Fibroblast of lung (primary cell): ENCODE results near the gene C1QTNF1. TPM values are rescaled to one million over a fixed set of nuclear protein-coding genes. Genes with fewer than 3 reads are reported as not detected.

ENCODE experiments used
- DNase-seq, 2 donors: peaks; one replicate each; pipeline versions ENCODE4 v3.0.0 to v3.0.0-alpha.2; 2010; ENCODE audit warnings: low read depth in 2 of 2
- H2AFZ ChIP-seq: 2 replicates; pipeline ENCODE4 v1.5.1; 2012; ENCODE audit warnings: low read length, control low read depth, inconsistent platforms
- H3K27ac ChIP-seq: 2 replicates; pipeline ENCODE4 v1.5.1; 2011; ENCODE audit warnings: low read length, control low read depth; ENCODE audit not compliant: insufficient read depth
- H3K27me3 ChIP-seq: 2 replicates; pipeline ENCODE4 v1.5.1; 2011; ENCODE audit warnings: mild to moderate bottlenecking, low read length; ENCODE audit not compliant: control insufficient read depth, insufficient read depth
- H3K36me3 ChIP-seq: 2 replicates; pipeline ENCODE4 v1.5.1; 2011; ENCODE audit warnings: low read length; ENCODE audit not compliant: control insufficient read depth, insufficient read depth
- H3K4me1 ChIP-seq: 2 replicates; pipeline ENCODE4 v1.5.1; 2011; ENCODE audit warnings: low read length; ENCODE audit not compliant: control insufficient read depth, insufficient read depth; ENCODE audit errors: extremely low read depth
- H3K4me2 ChIP-seq: 2 replicates; pipeline ENCODE4 v1.5.1; 2011; ENCODE audit warnings: low read length, control low read depth; ENCODE audit not compliant: insufficient read depth; ENCODE audit errors: extremely low read depth
- H3K4me3 ChIP-seq, 4 experiments: fragments of 200-600 bp in 1 of 4; sonication (generic) in 1 of 4; replicated peaks in 1 of 4; 2 replicates each; pipeline ENCODE4 v1.5.1; 2011 to 2016; ENCODE audit warnings: low read length in 4 of 4, low read depth in 3 of 4, mild to moderate bottlenecking in 3 of 4, control low read depth in 2 of 4, inconsistent platforms in 1 of 4, mixed read lengths in 1 of 4; ENCODE audit not compliant: insufficient read depth in 1 of 4; ENCODE audit errors: control extremely low read depth in 1 of 4
- H3K79me2 ChIP-seq: 2 replicates; pipeline ENCODE4 v1.5.1; 2012; ENCODE audit warnings: mild to moderate bottlenecking, low read length, inconsistent platforms; ENCODE audit not compliant: control insufficient read depth, insufficient read depth
- H3K9ac ChIP-seq: 2 replicates; pipeline ENCODE4 v1.5.1; 2011; ENCODE audit warnings: mild to moderate bottlenecking, low read length, control low read depth; ENCODE audit not compliant: insufficient read depth
- H3K9me3 ChIP-seq: 2 replicates; pipeline ENCODE4 v1.5.1; 2012; ENCODE audit warnings: low read depth, low read length; ENCODE audit not compliant: control insufficient read depth, insufficient read depth
- H4K20me1 ChIP-seq: 2 replicates; pipeline ENCODE4 v1.5.1; 2011; ENCODE audit warnings: low read length; ENCODE audit not compliant: control insufficient read depth, insufficient read depth; ENCODE audit errors: extremely low read depth
- CTCF ChIP-seq, 2 donors: IDR thresholded peaks in 1 of 2; conservative IDR thresholded peaks in 1 of 2; 1 replicate in 1 of 2; 2 replicates in 1 of 2; pipeline ENCODE4 v1.5.1; 2011 to 2012; ENCODE audit warnings: low read length in 2 of 2, control low read depth in 1 of 2, inconsistent platforms in 1 of 2, low read depth in 1 of 2, mild to moderate bottlenecking in 1 of 2
- EZH2 ChIP-seq: IDR thresholded peaks from 2 replicates; pipeline ENCODE4 v1.5.1; 2012; ENCODE audit warnings: low read length, control low read depth, mild to moderate bottlenecking; ENCODE audit errors: missing control alignments
- polyA plus RNA-seq, 2 donors: library from polyadenylated mRNA; depleted of rRNA in 1 of 2; stranded (reverse) in 1 of 2; unstranded in 1 of 2; fragments of >200 nt; gene quantifications; 2 replicates each; pipeline ENCODE4 v1.2.1, GENCODE V29; 2011 to 2012; ENCODE audit warnings: missing spikeins in 1 of 2
- total RNA-seq: library from RNA; depleted of rRNA; stranded (reverse); fragments of >200 nt; gene quantifications from 2 replicates; pipeline ENCODE4 v1.2.1, GENCODE V29; 2014

C1QTNF1 gene
- total and polyA plus RNA-seq, 2 donors (not counting 1 experiment from before 2014, with no cell fraction given): 15.0 to 45.2 TPM

- Histone ChIP-seq H3K4me3 (no peak overlapping the region), H2AFZ (no peak overlapping the region), H3K36me3 (no peaks in the 10 kb centered on the region), H3K4me1 (peaks cover 20% of the 10 kb centered on the region), H4K20me1 (no peaks in the 10 kb centered on the region), H3K79me2 (no peaks in the 10 kb centered on the region), H3K4me2 (no peak overlapping the region), H3K27me3 (no peaks in the 10 kb centered on the region), H3K27ac (peak overlapping the region; percentile 13), H3K9ac (no peak overlapping the region), H3K9me3 (no peaks in the 10 kb centered on the region)
- peak; percentile 87 to 92 for DNase-seq
- TF ChIP-seq EZH2: no peak
- TF ChIP-seq CTCF (conservative IDR thresholded peaks at IDR 0.05 in 1 of 2, IDR thresholded peaks at IDR 0.05 in 1 of 2; ENCODE audit: low read depth in 1 of 2, low read length in 2 of 2): no peak
Measured at GRCh38 chr17:79036596-79036995, 12.6 kb downstream of the C1QTNF1 start.

- H3K4me3 ChIP-seq: no peak overlapping the region
- H2AFZ ChIP-seq: no peak overlapping the region
- H3K79me2 ChIP-seq: no peaks in the 10 kb centered on the region
- no peak overlapping the region for H3K4me2 ChIP-seq
- DNase-seq: peak; percentile 86 to 95
- no peaks in the 10 kb centered on the region for H3K9me3 ChIP-seq
- no peak for TF ChIP-seq EZH2
- TF ChIP-seq CTCF (conservative IDR thresholded peaks at IDR 0.05 in 1 of 2, IDR thresholded peaks at IDR 0.05 in 1 of 2; ENCODE audit: low read depth in 1 of 2, low read length in 2 of 2): no peak
- no peaks in the 10 kb centered on the region for H4K20me1 ChIP-seq
- H3K9ac ChIP-seq: peak overlapping the region; percentile 25
- no peaks in the 10 kb centered on the region for H3K27me3 ChIP-seq
- no peaks in the 10 kb centered on the region for H3K36me3 ChIP-seq
- H3K4me1 ChIP-seq: peaks cover 20% of the 10 kb centered on the region
- peak overlapping the region; percentile 81 for H3K27ac ChIP-seq
Measured at GRCh38 chr17:79038545-79039135, 14.7 kb downstream of the C1QTNF1 start.

- H4K20me1 ChIP-seq: no peaks in the 10 kb centered on the region
- no peak for TF ChIP-seq CTCF (conservative IDR thresholded peaks at IDR 0.05 in 1 of 2, IDR thresholded peaks at IDR 0.05 in 1 of 2; ENCODE audit: low read depth in 1 of 2, low read length in 2 of 2)
- H2AFZ ChIP-seq: no peak overlapping the region
- H3K4me1 ChIP-seq: peaks cover 17% of the 10 kb centered on the region
- no peaks in the 10 kb centered on the region for H3K27me3 ChIP-seq
- no peaks in the 10 kb centered on the region for H3K9me3 ChIP-seq
- H3K9ac ChIP-seq: no peak overlapping the region
- H3K36me3 ChIP-seq: no peaks in the 10 kb centered on the region
- no peak overlapping the region for H3K4me2 ChIP-seq
- no peaks in the 10 kb centered on the region for H3K79me2 ChIP-seq
- H3K4me3 ChIP-seq: no peak overlapping the region
- DNase-seq: no peak
- H3K27ac ChIP-seq: peak overlapping the region; percentile 81
Measured at GRCh38 chr17:79039171-79039570, 15.2 kb downstream of the C1QTNF1 start.
